Glomerular visceral epithelial cell (primary cell): Measurements from ENCODE around the gene HNRNPAB.
"Not testable (repeated sequence)": the region's sequence is repeated elsewhere in the genome, so short reads cannot be mapped to it uniquely, and the experiment has no call there.

Experiments used
- DNase-seq: peaks from one replicate; pipeline ENCODE4 v3.0.0-alpha.2; 2016; ENCODE audit errors: extremely low spot score

The HNRNPAB gene

DNA sequence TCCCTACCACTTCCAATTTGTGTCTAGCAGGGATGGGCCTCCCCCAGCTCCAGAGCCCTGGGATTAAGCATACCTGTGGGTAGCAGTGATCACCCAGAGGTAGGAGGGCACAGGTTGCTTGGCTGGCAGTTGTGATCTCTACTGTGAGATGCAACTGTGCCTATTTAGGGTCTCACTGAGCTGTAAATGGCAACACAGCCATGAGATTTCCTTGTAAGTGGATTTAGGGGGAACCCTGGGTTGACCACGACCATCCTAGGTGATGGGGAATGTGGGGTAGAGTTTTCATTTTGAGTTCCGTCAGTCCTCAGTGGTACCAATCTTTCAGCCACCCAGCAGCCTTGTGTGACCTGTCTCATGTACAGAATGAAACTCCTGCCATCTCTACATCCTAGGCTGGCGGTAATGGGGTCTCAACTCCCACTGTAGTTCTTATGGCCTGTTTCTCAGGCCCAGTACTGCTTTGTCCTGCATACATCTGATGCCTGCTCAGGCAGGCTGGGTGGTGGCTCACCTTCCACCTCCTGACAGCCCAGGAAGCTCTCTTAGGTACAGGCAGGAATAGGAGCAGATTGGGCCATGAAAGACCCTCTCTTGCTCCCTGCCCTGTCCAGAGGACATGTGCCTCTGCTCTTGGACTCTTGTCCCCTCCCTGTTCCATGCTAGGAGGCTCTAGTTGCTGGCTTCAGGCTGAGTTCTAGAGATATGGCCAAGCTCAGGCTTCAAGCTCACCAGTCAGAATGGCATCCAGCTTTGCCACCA, 8.1 kb downstream of the HNRNPAB start:
- no peak for DNase-seq

DNA sequence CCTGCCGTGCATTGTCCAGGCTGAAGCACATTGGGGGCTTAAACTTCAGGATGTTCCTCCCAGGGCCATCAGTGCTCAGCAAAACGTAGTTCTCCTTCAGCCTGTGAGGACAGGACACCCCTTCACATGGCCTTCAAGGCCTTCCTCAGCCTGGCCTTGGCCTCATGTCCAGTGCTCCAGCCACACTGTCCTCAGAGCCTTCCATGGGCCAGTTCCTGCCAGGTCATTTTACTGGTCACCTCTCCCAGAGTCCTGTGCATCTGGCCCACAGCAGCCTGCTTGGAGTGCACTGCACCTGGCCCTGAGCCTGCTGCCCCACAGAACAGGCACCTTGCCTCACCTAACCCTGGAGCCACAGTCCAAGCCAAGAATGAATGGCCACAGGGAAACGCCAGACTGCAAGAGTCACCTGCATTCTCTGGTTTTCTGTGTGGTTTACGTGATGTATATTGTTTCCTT, 8.7 kb downstream of the HNRNPAB start:
- no peak for DNase-seq

DNA sequence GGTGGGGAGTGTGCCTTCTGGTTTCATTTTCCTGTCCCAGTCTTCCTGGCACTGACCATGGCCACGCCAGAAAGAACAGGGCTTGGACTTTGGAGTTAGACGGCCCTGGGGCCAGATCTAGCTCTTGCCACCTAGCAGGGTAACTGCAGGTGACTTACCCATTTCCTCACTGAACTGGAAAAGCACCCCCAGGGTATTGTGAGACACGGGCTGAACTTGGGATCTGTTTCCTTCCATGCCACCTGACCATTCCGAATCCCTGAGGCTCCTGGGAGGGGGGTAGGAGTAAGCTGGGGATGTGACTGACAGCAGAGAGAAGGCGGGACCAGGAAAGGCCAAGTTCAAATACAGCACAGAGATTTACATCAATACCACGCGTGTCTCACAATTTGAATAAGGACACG, 9.4 kb downstream of the HNRNPAB start:
- no peak for DNase-seq

DNA sequence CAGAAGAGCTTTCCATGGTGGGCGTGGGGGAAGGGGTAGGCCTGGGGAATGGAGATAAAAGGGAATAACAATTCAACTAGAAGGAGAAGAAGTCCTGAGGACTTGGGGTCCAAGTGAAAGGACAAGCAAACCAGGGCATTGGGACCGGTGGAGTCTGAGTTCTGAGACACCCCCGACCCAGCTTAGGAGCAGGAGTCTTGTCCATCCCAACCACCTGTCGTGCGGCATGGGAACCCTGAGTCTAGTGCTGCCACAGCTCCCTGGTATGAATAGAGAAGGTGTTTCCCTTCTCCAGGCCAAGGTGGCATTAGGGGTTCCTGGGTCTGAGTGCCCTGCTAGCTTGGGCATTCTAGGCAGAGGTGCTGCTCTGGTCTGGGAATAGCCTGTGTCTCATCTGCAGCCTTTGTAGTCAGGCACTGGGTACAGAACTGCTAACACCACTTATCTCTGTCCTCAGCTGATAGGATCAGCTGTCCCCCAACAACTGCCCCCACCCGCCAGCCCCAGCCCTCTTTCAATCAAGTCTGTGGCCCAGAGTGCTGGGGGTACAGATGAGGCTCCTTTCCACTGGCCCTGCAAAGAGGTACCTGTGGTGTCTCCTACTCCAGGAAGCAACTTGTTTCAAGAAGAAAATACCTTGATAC, 9.9 kb downstream of the HNRNPAB start:
- no peak for DNase-seq

DNA sequence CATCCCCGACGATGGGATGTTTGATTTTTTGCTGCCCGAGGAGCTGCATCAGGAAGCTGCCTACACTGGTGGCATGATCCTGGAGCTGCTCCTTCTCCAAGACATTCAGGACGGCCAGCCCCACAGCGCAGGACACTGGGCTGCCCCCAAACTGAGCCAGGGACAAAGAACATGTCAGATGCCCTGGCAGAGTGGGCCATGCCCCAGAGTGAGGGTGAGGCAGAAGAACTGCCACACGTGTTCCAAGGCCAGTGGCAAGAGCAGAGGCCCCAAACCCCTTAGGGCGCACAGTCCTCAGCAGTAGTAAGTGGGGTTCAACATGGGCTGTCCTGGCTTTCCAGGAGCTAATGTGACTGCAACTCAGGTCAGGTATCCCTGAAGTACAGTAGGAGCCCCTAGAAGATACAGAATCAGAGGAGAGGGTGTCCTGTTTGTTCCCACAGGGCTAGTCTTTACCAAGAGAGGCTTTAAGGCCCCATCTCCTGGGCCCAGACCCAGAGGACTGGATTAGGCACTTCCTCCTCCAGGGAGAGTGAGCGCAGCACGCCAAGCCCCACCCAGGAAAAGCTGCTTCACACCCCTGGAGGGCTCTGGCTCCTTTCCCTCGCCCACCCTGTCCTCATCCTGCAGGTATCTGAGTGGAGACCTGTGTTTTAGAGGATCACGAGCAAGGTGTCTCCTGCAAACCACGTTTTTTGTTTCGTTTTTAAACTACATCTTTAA, 11.1 kb downstream of the HNRNPAB start:
- DNase-seq, result no peak

DNA sequence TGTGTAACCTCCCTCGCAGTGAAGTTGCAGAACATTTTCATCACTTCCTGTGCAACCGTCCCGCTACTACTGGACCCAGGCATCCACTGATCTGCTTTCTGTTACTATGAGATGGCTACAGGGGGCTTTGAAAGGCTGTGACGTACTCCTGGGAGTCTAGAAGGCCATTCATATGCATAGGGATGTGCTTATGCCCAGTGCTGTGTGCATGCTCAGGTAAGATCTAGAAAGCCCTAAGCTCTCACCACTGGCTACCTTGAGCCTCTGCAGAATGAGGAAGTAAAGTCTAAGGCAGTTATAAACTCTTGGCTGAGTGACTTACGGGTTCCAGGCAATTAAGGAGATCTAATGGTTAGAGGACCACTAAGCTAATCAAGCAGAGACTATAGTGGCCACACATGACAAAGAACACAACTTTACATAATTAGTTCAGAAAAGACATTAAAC, 11.8 kb downstream of the HNRNPAB start:
- DNase-seq, result no peak

DNA sequence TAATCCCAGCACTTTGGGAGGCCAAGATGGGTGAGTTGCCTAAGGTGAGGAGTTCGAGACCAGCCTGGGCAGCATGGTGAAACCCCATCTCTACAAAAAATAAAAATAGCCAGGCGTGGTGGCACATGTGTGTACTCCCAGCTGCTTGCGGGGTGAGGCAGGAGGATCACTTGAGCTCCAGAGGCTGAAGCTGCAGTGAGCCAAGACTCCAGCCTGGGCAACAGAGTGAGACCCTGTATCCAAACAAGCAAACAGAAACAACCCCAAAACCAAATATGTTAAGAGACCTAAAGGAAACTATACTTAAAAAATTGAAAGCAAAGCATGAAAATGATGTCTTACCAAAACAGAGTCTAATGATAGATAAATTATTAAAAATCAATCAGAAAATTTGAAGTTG, 12.4 kb downstream of the HNRNPAB start:
- no peak for DNase-seq

DNA sequence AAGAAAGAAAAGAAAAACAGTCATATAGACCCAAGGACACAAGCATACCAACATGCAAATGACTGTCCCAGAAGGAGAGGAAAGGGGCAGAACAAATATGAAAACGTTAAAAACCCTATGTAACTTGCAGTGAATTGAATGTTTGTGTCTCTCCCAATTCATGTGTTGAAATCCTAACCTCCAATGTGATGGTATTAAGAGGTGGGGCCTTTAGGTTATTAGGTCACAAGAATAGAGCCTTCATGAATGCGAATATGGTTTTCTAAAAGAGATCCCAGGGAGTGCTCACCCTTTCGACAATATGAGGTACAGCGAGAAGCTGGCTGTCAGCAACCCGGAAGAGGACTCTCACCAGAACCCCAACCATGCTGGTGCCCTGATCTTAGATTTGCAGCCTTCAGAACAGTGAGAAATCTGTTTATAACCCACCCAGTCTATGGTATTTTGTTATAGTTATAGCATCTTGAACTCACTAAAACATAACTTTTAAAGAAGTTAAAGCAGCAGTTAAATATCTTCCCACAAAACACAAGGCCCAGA, 14.0 kb downstream of the HNRNPAB start:
- no peak for DNase-seq

DNA sequence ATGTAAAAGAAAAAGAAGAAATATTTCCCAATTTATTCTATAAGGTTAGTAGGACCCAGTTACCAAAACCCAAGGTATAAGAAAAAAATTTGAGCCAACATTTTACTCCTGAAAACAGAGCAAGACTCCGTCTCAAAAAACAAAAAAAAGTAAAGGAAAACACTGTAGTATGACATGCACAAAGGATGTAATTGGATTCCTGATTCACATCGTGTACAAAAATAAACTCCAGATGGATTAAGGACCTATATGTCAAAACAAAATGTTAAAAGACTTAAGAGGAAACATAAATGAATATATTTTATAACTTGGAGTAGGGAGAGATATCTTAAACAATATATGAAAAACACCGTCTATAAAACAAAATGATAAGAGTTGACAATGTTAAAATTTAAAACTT, 14.5 kb downstream of the HNRNPAB start:
- DNase-seq, result no peak

DNA sequence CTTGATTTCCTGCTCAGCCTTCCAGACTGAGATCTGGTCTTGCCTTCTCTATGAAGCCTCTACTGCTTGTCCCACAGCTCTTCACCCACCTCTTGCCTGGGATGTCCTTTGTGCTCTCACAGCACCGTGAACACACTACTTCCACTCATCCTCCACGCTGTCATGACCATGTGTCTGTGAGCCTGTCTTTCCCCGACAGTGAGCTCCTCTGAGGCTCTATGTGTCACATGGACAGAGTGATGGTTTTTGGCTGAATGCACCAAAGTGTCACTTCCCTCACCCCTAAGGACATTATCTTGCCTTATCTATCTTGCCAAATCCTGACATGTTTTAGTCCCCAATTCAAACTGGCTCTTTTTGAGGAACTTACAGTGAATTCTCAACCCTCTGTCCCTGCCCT, 16.9 kb downstream of the HNRNPAB start:
- DNase-seq, result no peak

DNA sequence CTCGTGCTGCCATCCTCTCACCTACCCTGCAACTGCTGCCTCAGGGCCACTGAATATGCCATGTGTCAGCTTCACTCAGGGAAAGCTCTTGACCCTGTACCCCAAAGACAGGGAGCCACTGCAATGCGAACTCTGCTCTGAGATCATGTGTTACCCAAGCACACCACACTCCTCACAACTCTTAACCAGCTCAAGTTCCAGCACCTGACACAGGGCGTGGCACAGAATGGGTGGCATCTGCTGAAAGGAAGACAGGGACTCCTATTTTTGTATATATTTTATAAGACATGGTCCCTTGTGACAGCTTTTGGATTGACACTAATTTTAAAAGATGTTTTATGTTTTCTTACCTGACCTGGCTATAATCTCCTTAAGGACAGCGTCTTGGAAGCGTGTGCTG, 17.5 kb downstream of the HNRNPAB start:
- DNase-seq, result no peak

DNA sequence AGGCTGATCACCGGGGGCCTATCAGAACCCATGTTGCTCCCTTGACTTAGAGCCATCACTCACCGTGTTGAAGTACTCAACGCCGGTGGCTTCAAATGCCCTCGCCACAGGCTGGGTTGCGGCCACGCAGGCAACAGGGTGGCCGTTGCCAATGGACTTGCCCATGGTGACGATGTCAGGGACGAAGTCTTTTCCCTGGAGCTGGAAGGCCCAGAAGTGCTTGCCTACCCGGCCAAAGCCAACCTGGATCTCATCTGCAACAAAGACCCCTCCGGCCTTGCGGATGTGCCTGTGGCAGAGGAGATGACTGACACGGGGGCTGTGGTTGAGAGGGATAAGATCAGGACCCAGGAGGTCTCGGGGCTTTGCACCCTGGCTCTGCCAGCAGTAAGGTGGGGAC, 18.0 kb downstream of the HNRNPAB start:
- DNase-seq, result no peak

DNA sequence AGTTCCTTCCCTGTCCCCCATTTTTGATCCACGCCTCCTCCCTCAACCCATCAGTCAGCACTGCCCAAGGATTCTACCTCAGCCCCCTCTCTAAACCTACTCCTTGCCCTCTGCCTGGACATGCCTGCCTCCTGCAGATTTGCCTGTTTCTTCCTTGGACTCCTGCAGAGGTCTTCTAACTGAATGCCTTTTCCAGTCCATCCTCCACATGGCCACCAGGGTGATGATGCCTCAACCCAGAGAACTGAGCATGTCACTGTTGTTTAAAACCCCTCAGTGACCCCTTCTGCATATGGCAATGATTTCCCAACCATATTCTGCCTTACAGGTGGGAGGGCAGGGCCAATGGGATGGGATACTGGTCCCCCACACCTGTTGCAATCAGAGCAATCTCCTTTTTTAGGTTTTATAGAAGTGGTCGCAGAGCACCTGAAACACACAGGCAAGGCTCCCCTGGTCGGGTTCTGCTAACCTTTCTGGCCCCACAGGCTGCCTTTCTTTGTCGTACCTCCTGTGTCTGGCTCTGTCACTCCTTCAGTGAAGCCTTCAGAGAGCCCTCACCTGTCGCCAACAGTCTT, 19.0 kb downstream of the HNRNPAB start:
- no peak for DNase-seq

DNA sequence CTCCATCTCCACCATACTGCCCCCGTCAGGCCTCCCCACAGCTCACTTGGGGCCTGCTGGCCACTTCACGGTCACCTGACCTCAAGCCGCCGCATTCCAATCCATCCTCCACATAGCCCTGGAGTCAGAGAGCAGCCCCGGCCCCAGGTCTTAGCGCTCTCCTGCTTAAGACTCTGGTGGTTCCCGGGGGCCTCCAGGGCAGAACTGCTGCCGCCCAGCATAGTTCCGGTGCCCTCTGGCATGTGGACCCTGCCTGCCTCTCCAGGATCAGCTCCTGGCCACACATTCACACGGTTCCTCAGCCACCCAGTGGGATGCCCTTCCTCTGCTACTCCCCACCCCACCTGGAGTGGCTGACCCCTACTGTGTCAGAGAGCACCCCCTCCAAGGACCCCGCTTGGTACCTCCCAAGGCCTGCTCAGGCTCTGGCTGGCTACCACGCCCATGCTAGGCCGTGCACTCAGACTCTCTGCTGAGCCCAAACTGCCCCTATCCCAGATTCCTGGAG, 19.5 kb downstream of the HNRNPAB start:
- DNase-seq, result no peak

DNA sequence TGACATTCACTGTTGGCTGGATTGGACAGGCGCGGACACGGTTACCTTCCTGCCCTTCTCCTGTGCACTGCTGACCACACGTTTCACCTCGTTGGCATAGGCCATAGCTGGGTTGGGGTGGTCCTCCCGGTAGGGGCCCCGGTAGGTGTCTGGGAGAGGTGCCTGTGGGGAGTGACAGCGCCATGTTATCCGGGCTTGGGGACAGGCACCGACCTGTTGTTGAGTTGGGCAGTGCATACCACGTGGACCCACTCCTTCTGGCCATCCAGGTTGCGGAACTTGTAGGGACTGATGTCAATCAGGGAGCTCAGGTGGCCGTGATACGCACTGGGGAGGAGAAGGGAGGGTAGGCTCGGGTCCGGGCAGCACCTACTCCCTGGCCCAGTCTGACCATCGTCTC, 20.1 kb downstream of the HNRNPAB start:
- DNase-seq, result no peak

DNA sequence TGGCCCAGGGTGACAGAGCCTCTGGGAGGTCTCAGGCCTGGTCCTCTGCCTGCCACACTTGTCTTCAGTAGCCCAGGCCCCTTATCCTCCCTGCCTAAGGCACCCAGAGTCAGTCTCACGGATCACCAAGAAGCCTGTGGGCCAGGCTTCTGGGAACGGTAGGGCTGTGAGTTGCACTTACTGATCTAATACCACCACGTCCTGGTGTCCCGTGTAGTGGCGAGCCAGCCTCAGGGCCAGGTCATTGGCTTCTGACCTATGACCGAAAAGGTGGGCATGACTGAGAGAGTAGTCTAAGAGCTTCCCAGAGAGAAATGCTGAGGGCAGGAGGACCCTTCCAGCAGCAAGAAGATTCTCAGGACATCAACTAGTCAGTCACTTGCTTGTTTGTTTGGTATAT, 20.8 kb downstream of the HNRNPAB start:
- DNase-seq, result no peak

DNA sequence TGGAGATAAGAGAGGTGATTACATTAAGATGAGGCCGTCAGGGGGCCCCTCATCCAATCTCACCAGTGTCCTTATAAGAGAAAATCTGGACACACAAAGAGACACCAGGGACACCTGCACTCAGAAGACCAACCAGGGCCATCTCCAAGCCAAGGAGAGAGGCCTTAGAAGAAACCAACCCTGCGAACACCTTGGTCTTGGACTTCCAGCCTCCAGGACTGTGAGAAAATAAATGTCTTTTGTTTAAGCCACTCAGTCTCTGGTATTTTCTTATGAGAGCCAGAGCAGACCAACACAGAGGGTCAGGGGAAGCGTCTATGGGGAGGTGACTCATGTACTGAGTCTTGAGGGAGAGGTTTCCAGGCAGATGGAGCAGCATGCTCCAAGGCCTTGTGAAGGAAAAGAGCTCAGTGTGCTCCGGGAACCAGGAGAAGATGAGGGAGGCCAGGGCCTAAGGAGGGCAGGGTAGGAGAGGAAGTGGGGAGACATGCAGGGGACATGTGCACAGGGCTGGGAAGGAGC, 22.9 kb downstream of the HNRNPAB start:
- no peak for DNase-seq

DNA sequence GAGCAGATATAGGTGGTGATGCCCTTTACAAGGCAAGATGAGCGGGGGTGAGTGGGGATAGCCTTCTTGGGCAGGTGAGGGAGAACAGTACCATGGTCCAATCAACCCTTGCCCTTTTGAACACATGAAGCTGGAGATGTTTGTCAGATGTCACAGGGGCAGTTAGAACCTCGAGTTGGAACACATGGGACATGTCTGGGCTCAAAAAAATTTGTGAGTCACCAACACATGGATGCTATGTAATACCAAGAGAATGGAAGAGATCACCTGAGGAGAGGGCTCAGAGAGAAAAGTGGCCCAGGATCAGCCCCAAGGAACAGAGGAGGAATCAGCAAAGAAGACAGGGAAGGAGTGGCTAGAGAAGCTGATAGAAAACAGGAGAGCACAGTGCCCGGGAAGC, 23.6 kb downstream of the HNRNPAB start:
- no peak for DNase-seq

DNA sequence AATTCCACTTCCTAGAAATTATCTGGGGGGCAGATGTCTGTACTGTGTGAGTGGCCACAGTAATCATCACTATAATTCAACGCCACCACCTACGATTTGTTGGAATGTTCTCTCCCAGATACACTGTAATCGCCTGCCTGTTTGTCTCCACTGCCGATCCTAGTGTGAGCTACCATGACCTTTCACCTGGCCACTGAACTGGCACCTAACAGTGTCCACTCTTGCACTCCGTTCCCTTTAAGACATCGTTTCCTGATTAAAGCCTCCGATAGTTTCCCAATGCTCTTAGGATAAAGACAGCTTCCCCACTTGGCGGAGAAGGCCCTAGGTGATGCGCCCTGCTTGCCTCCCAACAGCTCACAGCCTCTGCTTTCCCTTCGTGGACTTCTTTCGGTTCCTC, 24.3 kb downstream of the HNRNPAB start:
- DNase-seq, result no peak

DNA sequence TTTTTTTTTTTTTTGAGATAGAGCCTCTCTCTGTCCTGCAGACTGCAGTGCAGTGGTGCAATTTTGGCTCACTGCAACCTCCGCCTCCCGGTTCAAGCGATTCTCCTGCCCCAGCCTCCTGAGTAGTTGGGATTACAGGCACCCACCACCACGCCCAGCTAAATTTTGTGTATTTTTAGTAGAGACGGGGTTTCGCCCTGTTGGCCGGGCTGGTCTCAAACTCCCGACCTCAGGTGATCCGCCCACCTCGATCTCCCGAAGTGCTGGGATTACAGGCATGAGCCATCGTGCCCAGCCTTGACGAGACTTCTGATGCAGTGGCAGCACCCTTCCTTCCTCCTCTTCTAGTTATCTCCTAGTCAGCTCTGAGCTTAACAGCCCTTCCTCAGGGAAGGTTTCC, 24.8 kb downstream of the HNRNPAB start:
- DNase-seq, result not testable (repeated sequence)

DNA sequence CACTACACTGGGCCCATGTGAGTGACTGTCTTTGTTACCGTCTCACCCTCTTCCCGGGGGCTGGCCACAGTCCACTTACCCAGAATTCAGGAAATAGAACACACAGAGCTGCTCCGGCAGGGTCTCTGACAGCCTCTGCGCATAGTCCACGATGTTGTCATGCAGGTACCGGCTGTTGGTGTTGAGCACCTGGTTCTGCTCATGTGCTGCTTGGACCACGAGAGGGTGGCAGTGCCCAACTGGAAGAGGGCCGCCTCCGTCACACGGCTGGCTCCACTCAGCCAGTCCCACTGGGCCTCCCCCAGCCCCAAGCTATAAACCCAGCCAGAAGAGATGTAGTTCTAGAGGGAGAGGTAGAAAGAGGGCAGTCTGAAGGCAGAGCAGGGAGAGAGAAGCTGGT, 25.5 kb downstream of the HNRNPAB start:
- no peak for DNase-seq
